Caco-2 (cell line): ENCODE measurements around the gene CRACR2A. TPM values are rescaled to one million over a fixed set of nuclear protein-coding genes. Genes with fewer than 3 reads are reported as not detected.

Source experiments
- BruUV-seq: library from RNA; stranded (reverse); fragments of 400-500 nt; replicated peaks from 2 replicates; lab custom pipeline; 2021; lab: Mats Ljungman, UMichigan
- CTCF ChIA-PET: fragments of 300-600 bp; sonication (Branson Sonifier 250); formaldehyde crosslinking; loops from one replicate; lab custom pipeline; 2022; ENCODE audit warnings: antibody characterized with exemption; lab: Charles Lee
- POLR2A ChIA-PET: fragments of 300-600 bp; sonication (Branson Sonifier 250); formaldehyde crosslinking; loops from one replicate; lab custom pipeline; 2022; ENCODE audit warnings: antibody characterized with exemption; lab: Charles Lee
- DNase-seq, 2 experiments: peaks; one replicate each; pipeline versions ENCODE4 v3.0.0 to v3.0.0-alpha.2; 2020 to 2022
- H3K27me3 ChIP-seq: replicated peaks from 2 replicates; pipeline ENCODE4 v1.6.0; 2011; ENCODE audit warnings: low read length; ENCODE audit not compliant: control insufficient read depth, insufficient read depth
- H3K36me3 ChIP-seq: 2 replicates; pipeline ENCODE4 v1.5.1; 2011; ENCODE audit warnings: low read length; ENCODE audit not compliant: control insufficient read depth, insufficient read depth
- H3K4me1 ChIP-seq: fragments of 250-450 bp; sonication (Bioruptor Pico); 2 replicates; pipeline ENCODE4 v1.5.1; 2020; ENCODE audit warnings: mild to moderate bottlenecking
- H3K4me3 ChIP-seq: 2 replicates; pipeline ENCODE4 v1.5.1; 2011; ENCODE audit warnings: low read depth, mild to moderate bottlenecking, control low read depth, low read length
- H3K9me3 ChIP-seq: fragments of 250-450 bp; sonication (Bioruptor Pico); 2 replicates; pipeline ENCODE4 v1.5.1; 2020; ENCODE audit warnings: mild to moderate bottlenecking, moderate library complexity
- H3K27ac Mint-ChIP-seq: one replicate; pipeline ENCODE4 v1.8.0; 2022; ENCODE audit warnings: mixed read lengths; ENCODE audit not compliant: unreplicated experiment
- H3K27me3 Mint-ChIP-seq: one replicate; pipeline ENCODE4 v1.8.0; 2022; ENCODE audit warnings: mixed read lengths; ENCODE audit not compliant: insufficient read depth, unreplicated experiment
- H3K36me3 Mint-ChIP-seq: one replicate; pipeline ENCODE4 v1.8.0; 2022; ENCODE audit warnings: mild to moderate bottlenecking, mixed read lengths; ENCODE audit not compliant: insufficient read depth, unreplicated experiment
- H3K4me1 Mint-ChIP-seq: one replicate; pipeline ENCODE4 v1.8.0; 2022; ENCODE audit warnings: low read depth, mixed read lengths; ENCODE audit not compliant: unreplicated experiment
- H3K4me3 Mint-ChIP-seq: one replicate; pipeline ENCODE4 v1.8.0; 2022; ENCODE audit warnings: mild to moderate bottlenecking, moderate library complexity, mixed read lengths; ENCODE audit not compliant: unreplicated experiment
- H3K9me3 Mint-ChIP-seq: one replicate; pipeline ENCODE4 v1.8.0; 2022; ENCODE audit warnings: mixed read lengths; ENCODE audit not compliant: unreplicated experiment
- intact Hi-C: fragments of 100-400 bp; cut with micrococcal nuclease; formaldehyde crosslinking; loops from one replicate; pipeline ENCODE4 v1.10.0; 2022; ENCODE audit not compliant: unreplicated experiment
- total RNA-seq: library from RNA; stranded (reverse); gene quantifications from 2 replicates; pipeline ENCODE4 v1.2.3, GENCODE V29; 2022
- TF ChIP-seq, protein P1 (sequence below), 2 experiments: fragments of 200-600 bp in 1 of 2; IDR thresholded peaks; 1 replicate in 1 of 2; 2 replicates in 1 of 2; pipeline versions ENCODE4 v1.5.1 to v1.8.0; 2011 to 2022; ENCODE audit warnings: antibody characterized with exemption in 1 of 2, control low read depth in 1 of 2, inconsistent platforms in 1 of 2, low read depth in 1 of 2, low read length in 1 of 2, mild to moderate bottlenecking in 1 of 2, moderate library complexity in 1 of 2; ENCODE audit not compliant: insufficient read depth in 1 of 2, severe bottlenecking in 1 of 2, unreplicated experiment in 1 of 2

CRACR2A gene
- total RNA-seq, 1 experiment from 2014 or later, result 16.5 TPM

DNA sequence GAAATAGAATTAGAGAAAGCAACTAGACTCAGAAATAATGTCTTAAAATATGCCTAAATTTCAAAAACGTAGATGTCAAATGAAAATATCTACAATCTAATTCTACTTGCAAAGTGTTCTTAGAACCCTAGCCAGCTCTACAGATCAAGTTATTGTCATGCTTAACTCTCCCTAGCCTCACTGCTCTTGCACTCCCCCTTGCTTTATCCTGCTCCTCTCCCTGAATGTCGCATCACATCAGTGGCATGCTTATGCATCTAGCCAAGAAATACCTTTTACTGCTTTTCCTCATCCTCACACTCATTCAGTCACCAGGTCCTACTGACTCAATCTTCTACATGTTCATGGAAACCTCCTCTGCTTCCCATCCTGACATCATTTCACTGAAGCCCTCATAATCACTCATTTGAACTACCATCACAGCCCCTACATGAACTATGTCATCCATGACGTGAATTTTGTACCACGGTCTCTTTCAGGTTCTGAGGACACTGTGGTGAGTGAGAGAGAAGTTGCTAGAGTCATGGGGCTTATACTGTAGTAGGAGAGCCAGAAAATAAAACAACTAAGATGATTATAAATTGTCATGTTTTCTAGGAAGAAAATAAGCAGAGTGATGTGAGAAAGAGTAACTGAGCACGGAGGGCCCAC is 22.6 kb upstream of the CRACR2A start:
- TF ChIP-seq, protein P1, sequence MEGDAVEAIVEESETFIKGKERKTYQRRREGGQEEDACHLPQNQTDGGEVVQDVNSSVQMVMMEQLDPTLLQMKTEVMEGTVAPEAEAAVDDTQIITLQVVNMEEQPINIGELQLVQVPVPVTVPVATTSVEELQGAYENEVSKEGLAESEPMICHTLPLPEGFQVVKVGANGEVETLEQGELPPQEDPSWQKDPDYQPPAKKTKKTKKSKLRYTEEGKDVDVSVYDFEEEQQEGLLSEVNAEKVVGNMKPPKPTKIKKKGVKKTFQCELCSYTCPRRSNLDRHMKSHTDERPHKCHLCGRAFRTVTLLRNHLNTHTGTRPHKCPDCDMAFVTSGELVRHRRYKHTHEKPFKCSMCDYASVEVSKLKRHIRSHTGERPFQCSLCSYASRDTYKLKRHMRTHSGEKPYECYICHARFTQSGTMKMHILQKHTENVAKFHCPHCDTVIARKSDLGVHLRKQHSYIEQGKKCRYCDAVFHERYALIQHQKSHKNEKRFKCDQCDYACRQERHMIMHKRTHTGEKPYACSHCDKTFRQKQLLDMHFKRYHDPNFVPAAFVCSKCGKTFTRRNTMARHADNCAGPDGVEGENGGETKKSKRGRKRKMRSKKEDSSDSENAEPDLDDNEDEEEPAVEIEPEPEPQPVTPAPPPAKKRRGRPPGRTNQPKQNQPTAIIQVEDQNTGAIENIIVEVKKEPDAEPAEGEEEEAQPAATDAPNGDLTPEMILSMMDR (IDR thresholded peaks at IDR 0.05; ENCODE audit: insufficient read depth in 1 of 2, low read depth in 1 of 2, low read length in 1 of 2, severe bottlenecking in 1 of 2, unreplicated experiment in 1 of 2), result no peak

DNA sequence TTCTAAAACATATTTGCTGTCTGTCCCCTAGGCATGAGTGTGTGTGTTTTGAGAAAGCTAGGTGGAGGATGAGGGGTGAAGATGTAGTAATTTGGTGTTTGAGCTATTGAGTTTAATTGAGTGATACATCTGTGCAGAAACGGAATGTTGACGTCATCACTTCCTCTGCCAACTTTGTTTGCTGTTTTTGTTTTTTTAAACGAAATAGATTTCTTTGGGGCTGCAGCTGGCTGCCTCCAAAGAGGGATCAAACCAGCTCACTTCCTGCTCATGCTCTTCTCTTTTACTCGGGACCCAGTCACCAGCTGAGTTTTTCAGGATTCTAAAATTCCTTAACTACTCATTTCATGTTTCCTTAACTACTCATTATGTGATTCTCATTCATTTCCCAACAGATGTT is 19.5 kb upstream of the CRACR2A start:
- H3K36me3 ChIP-seq, result no peaks in the 10 kb centered on the region
- H3K27me3 Mint-ChIP-seq, result peaks cover 10% of the 10 kb centered on the region
- intact Hi-C loops, result loop anchor here (10.0 kb wide), 1 partner anchor 278 kb away; the partner anchor contains the start of gene PRMT8
- H3K27ac Mint-ChIP-seq, result no peak overlapping the region
- POLR2A ChIA-PET, result no interaction called here
- no peak for DNase-seq
- TF ChIP-seq, protein P1 (IDR thresholded peaks at IDR 0.05; ENCODE audit: insufficient read depth in 1 of 2, low read depth in 1 of 2, low read length in 1 of 2, severe bottlenecking in 1 of 2, unreplicated experiment in 1 of 2), result no peak
- peaks cover 6% of the 10 kb centered on the region for H3K36me3 Mint-ChIP-seq
- CTCF ChIA-PET, result interaction anchor here (0.6 to 1.6 kb wide), 3 partner anchors 19 to 473 kb away, joined by 3 to 5 read pairs (median 4); partner anchors contain the start of gene CRACR2A
- H3K4me3 Mint-ChIP-seq, result no peak overlapping the region
- H3K4me1 ChIP-seq, result no peaks in the 10 kb centered on the region
- H3K27me3 ChIP-seq, result 0 out of 2 replicates have a peak, but pooled peaks cover 1% of the 10 kb centered on the region
- BruUV-seq, result no TSS peak
- no peaks in the 10 kb centered on the region for H3K9me3 ChIP-seq
- H3K4me3 ChIP-seq, result no peak overlapping the region
- H3K4me1 Mint-ChIP-seq, result no peaks in the 10 kb centered on the region
- H3K9me3 Mint-ChIP-seq, result no peaks in the 10 kb centered on the region

More for the DNA sequence above, 22.6 kb upstream of the CRACR2A start:
- H3K9me3 ChIP-seq, result no peaks in the 10 kb centered on the region
- H3K36me3 ChIP-seq, result no peaks in the 10 kb centered on the region
- Mint-ChIP-seq H3K27me3 (peaks cover 13% of the 10 kb centered on the region), H3K27ac (no peak overlapping the region), H3K4me3 (no peak overlapping the region), H3K9me3 (no peaks in the 10 kb centered on the region), H3K36me3 (no peaks in the 10 kb centered on the region), H3K4me1 (no peaks in the 10 kb centered on the region)
- H3K27me3 ChIP-seq, result 0 out of 2 replicates have a peak, but pooled peaks cover 1% of the 10 kb centered on the region
- CTCF ChIA-PET, result interaction anchor here (2.1 to 2.3 kb wide), 2 partner anchors 29 to 475 kb away, joined by 8 to 18 read pairs; no protein-coding TSS in a partner anchor
- BruUV-seq, result no TSS peak
- H3K4me3 ChIP-seq, result no peak overlapping the region
- POLR2A ChIA-PET, result no interaction called here
- no peaks in the 10 kb centered on the region for H3K4me1 ChIP-seq
- no peak for DNase-seq
- intact Hi-C loops, result loop anchor here (10.0 kb wide), 1 partner anchor 281 kb away; the partner anchor contains the start of gene PRMT8

DNA sequence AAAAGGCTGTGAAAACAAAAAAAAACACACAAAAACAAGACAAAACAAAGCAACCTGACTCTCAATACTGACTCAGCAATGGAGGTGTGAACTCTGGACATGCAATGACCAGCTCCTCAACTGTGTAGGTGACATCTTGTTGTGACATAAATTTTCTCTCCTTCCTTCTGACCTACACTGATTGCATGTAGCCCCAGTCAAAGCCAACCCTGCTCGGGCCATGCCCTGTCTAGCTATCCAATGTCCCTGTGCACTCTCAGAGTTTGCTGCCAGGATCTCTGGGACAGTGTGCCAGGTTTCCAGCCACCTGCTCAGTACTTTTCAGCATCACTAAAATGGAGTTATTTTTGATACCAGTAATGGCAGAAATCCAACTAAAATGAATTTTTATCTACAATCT is 18.9 kb upstream of the CRACR2A start:
- no peaks in the 10 kb centered on the region for H3K36me3 ChIP-seq
- Mint-ChIP-seq H3K27me3 (peaks cover 10% of the 10 kb centered on the region), H3K36me3 (peaks cover 6% of the 10 kb centered on the region), H3K27ac (no peak overlapping the region), H3K9me3 (no peaks in the 10 kb centered on the region), H3K4me3 (no peak overlapping the region), H3K4me1 (no peaks in the 10 kb centered on the region)
- BruUV-seq, result no TSS peak
- no peaks in the 10 kb centered on the region for H3K9me3 ChIP-seq
- H3K4me3 ChIP-seq, result no peak overlapping the region
- CTCF ChIA-PET, result interaction anchor here (0.7 to 1.6 kb wide), 3 partner anchors 19 to 472 kb away, joined by 3 to 4 read pairs (median 3); partner anchors contain the start of gene CRACR2A
- 0 out of 2 replicates have a peak, but pooled peaks cover 1% of the 10 kb centered on the region for H3K27me3 ChIP-seq
- POLR2A ChIA-PET, result no interaction called here
- TF ChIP-seq, protein P1 (IDR thresholded peaks at IDR 0.05; ENCODE audit: insufficient read depth in 1 of 2, low read depth in 1 of 2, low read length in 1 of 2, severe bottlenecking in 1 of 2, unreplicated experiment in 1 of 2), result no peak
- intact Hi-C loops, result loop anchor here (10.0 kb wide), 1 partner anchor 277 kb away; the partner anchor contains the start of gene PRMT8
- no peak for DNase-seq
- H3K4me1 ChIP-seq, result no peaks in the 10 kb centered on the region
